Breast epithelium (tissue), 4 donors: ENCODE data around the gene EFHC2. TPM values are rescaled to one million over a fixed set of nuclear protein-coding genes. Genes with fewer than 3 reads are reported as not detected.

Experiments used
- DNase-seq, 2 donors: peaks; one replicate each; pipeline ENCODE4 v3.0.0-alpha.2; 2019; ENCODE audit warnings: low spot score in 2 of 2
- H3K27ac ChIP-seq, 2 donors: fragments of 200-600 bp; sonication (generic) in 1 of 2; one replicate each; pipeline ENCODE4 v1.5.1; 2016 to 2019; ENCODE audit warnings: mild to moderate bottlenecking in 1 of 2
- H3K27me3 ChIP-seq, 2 donors: fragments of 200-600 bp; sonication (generic) in 1 of 2; one replicate each; pipeline versions ENCODE4 v1.5.1 to v1.6.0; 2017 to 2019; ENCODE audit warnings: control low read depth in 1 of 2, mild to moderate bottlenecking in 1 of 2
- H3K36me3 ChIP-seq: fragments of 200-600 bp; one replicate; pipeline ENCODE4 v1.5.1; 2019
- H3K4me1 ChIP-seq, 2 donors: fragments of 200-600 bp; sonication (generic); one replicate each; pipeline ENCODE4 v1.5.1; 2016 to 2019; ENCODE audit warnings: control low read depth in 1 of 2
- H3K4me3 ChIP-seq, 3 donors: fragments of 200-600 bp; sonication (generic); 1 replicate in 2 of 3; 2 replicates in 1 of 3; pipeline ENCODE4 v1.5.1; 2016 to 2019; ENCODE audit warnings: mild to moderate bottlenecking in 3 of 3, moderate library complexity in 2 of 3
- H3K9me3 ChIP-seq, 2 donors: fragments of 200-600 bp; sonication (generic) in 1 of 2; one replicate each; pipeline ENCODE4 v1.5.1; 2016 to 2019; ENCODE audit warnings: control low read depth in 1 of 2
- CTCF ChIP-seq, 3 donors: fragments of 450-650 bp; IDR thresholded peaks; one replicate each; pipeline ENCODE4 v1.5.1; 2016 to 2017; ENCODE audit warnings: antibody characterized with exemption in 3 of 3, mild to moderate bottlenecking in 3 of 3, moderate library complexity in 3 of 3
- POLR2A ChIP-seq: fragments of 450-650 bp; IDR thresholded peaks from one replicate; pipeline ENCODE4 v1.6.1; 2016; ENCODE audit warnings: antibody characterized with exemption, mild to moderate bottlenecking, moderate library complexity
- POLR2AphosphoS5 ChIP-seq, 3 donors: sonication (generic); formaldehyde crosslinking; IDR thresholded peaks; one replicate each; pipeline ENCODE4 v1.6.1; 2017; ENCODE audit warnings: antibody characterized with exemption in 3 of 3
- intact Hi-C: fragments of 100-400 bp; cut with DNase I; formaldehyde crosslinking; loops from one replicate; pipeline ENCODE4 v1.15.1; 2023; ENCODE audit warnings: low total_unique reads
- total RNA-seq, 3 donors: library from RNA; depleted of rRNA; stranded (reverse); fragments of >200 nt; gene quantifications; one replicate each; pipeline ENCODE4 v1.1.0, GENCODE V29; 2016

Gene EFHC2
- total RNA-seq, 3 donors from 2014 or later = 0.32 to 1.9 (median 0.66) TPM

- Histone ChIP-seq H3K36me3 (no peaks in the 10 kb centered on the region), H3K4me3 (no peak overlapping the region), H3K4me1 (no peaks in the 10 kb centered on the region), H3K9me3 (no peaks in the 10 kb centered on the region), H3K27me3 (peaks cover 0 to 9% of the 10 kb centered on the region in 2 donors), H3K27ac (no peak overlapping the region)
- TF ChIP-seq CTCF (IDR thresholded peaks at IDR 0.05) (no peak), POLR2A (no peak), POLR2AphosphoS5 (IDR thresholded peaks at IDR 0.05) (no peak)
- DNase-seq = no peak
- intact Hi-C loops = no loop called here
Observed at GRCh38 chrX:44130189-44130588, 213.3 kb downstream of the EFHC2 start.

GRCh38 chrX:44113337-44113736 lies 230.1 kb downstream of the EFHC2 start:
- intact Hi-C loops = no loop called here

GRCh38 chrX:44106864-44107263 lies 236.6 kb downstream of the EFHC2 start:
- Histone ChIP-seq H3K9me3 (peaks cover 7 to 9% of the 10 kb centered on the region in 2 donors), H3K27me3 (peaks cover 0 to 30% of the 10 kb centered on the region in 2 donors), H3K4me1 (no peaks in the 10 kb centered on the region), H3K36me3 (no peaks in the 10 kb centered on the region), H3K27ac (no peak overlapping the region), H3K4me3 (no peak overlapping the region)
- no peak for DNase-seq
- intact Hi-C loops = no loop called here
- TF ChIP-seq CTCF (IDR thresholded peaks at IDR 0.05) (no peak), POLR2A (no peak), POLR2AphosphoS5 (IDR thresholded peaks at IDR 0.05) (no peak)

More at GRCh38 chrX:44113337-44113736, 230.1 kb downstream of the EFHC2 start:
- H3K4me3 ChIP-seq = no peak overlapping the region
- H3K9me3 ChIP-seq = no peaks in the 10 kb centered on the region
- no peak for TF ChIP-seq POLR2A
- no peak for TF ChIP-seq CTCF (IDR thresholded peaks at IDR 0.05)
- TF ChIP-seq POLR2AphosphoS5 (IDR thresholded peaks at IDR 0.05) = no peak
- H3K4me1 ChIP-seq = no peaks in the 10 kb centered on the region
- peaks cover 0 to 33% of the 10 kb centered on the region in 2 donors for H3K27me3 ChIP-seq
- no peak overlapping the region for H3K27ac ChIP-seq
- no peaks in the 10 kb centered on the region for H3K36me3 ChIP-seq
- no peak for DNase-seq

- Histone ChIP-seq H3K27ac (no peak overlapping the region), H3K4me1 (no peaks in the 10 kb centered on the region), H3K9me3 (peaks cover 7 to 9% of the 10 kb centered on the region in 2 donors), H3K36me3 (no peaks in the 10 kb centered on the region), H3K4me3 (no peak overlapping the region), H3K27me3 (peaks cover 0 to 26% of the 10 kb centered on the region in 2 donors)
- TF ChIP-seq CTCF (IDR thresholded peaks at IDR 0.05) (no peak), POLR2AphosphoS5 (IDR thresholded peaks at IDR 0.05) (no peak), POLR2A (no peak)
- intact Hi-C loops = no loop called here
- no peak for DNase-seq
Observed at GRCh38 chrX:44105228-44105913, 238.1 kb downstream of the EFHC2 start.

- H3K27ac ChIP-seq = no peak overlapping the region
- H3K9me3 ChIP-seq = peaks cover 7 to 9% of the 10 kb centered on the region in 2 donors
- H3K4me3 ChIP-seq = no peak overlapping the region
- no peaks in the 10 kb centered on the region for H3K4me1 ChIP-seq
- TF ChIP-seq POLR2AphosphoS5 (IDR thresholded peaks at IDR 0.05) = no peak
- TF ChIP-seq POLR2A = no peak
- no peak for TF ChIP-seq CTCF (IDR thresholded peaks at IDR 0.05)
- no peak for DNase-seq
- intact Hi-C loops = no loop called here
- H3K27me3 ChIP-seq = peaks cover 0 to 26% of the 10 kb centered on the region in 2 donors
- H3K36me3 ChIP-seq = no peaks in the 10 kb centered on the region
Observed at GRCh38 chrX:44104699-44105098, 238.8 kb downstream of the EFHC2 start.
